GM20431 (cell line): ENCODE results near the gene MCUB.

ENCODE experiments used
- in situ Hi-C: fragments of 300-500 bp; cut with MseI, MboI; formaldehyde crosslinking; loops from one replicate; pipeline ENCODE4 v1.15.0; 2020; ENCODE audit warnings: low sequenced_read_pairs; ENCODE audit not compliant: unreplicated experiment

Gene MCUB

GRCh38 chr4:109615742-109616141 is 55.7 kb downstream of the MCUB start:
- in situ Hi-C loops = no loop called here

- in situ Hi-C loops = no loop called here
These were observed 56.2 kb downstream of the MCUB start for GRCh38 chr4:109616243-109616642.

GRCh38 chr4:109622626-109623025 is 62.6 kb downstream of the MCUB start:
- in situ Hi-C loops = no loop called here

GRCh38 chr4:109624536-109624935 is 64.5 kb downstream of the MCUB start:
- in situ Hi-C loops = no loop called here

GRCh38 chr4:109627361-109627760 is 67.3 kb downstream of the MCUB start:
- in situ Hi-C loops = no loop called here

GRCh38 chr4:109629775-109630174 is 69.7 kb downstream of the MCUB start:
- in situ Hi-C loops = no loop called here

GRCh38 chr4:109631532-109632108 is 71.6 kb downstream of the MCUB start:
- in situ Hi-C loops = no loop called here

GRCh38 chr4:109640644-109641043 is 80.6 kb downstream of the MCUB start:
- in situ Hi-C loops = no loop called here

- in situ Hi-C loops = no loop called here
These were observed 86.0 kb downstream of the MCUB start for GRCh38 chr4:109645874-109646710.

GRCh38 chr4:109648266-109648996 is 88.4 kb downstream of the MCUB start:
- in situ Hi-C loops = no loop called here

- in situ Hi-C loops = no loop called here
These were observed 89.0 kb downstream of the MCUB start for GRCh38 chr4:109648997-109649575.

- in situ Hi-C loops = no loop called here
These were observed 89.8 kb downstream of the MCUB start for GRCh38 chr4:109649872-109650271.

- in situ Hi-C loops = no loop called here
These were observed 95.3 kb downstream of the MCUB start for GRCh38 chr4:109655396-109655795.

GRCh38 chr4:109657854-109658418 is 97.9 kb downstream of the MCUB start:
- in situ Hi-C loops = no loop called here

GRCh38 chr4:109658871-109659410 is 98.9 kb downstream of the MCUB start:
- in situ Hi-C loops = no loop called here

- in situ Hi-C loops = no loop called here
These were observed 102.1 kb downstream of the MCUB start for GRCh38 chr4:109662116-109662515.

- in situ Hi-C loops = no loop called here
These were observed 102.7 kb downstream of the MCUB start for GRCh38 chr4:109662771-109663170.

- in situ Hi-C loops = no loop called here
These were observed 105.9 kb downstream of the MCUB start for GRCh38 chr4:109665783-109666485.

- in situ Hi-C loops = no loop called here
These were observed 111.3 kb downstream of the MCUB start for GRCh38 chr4:109671350-109671749.
